Measurements from ENCODE around the gene CHRNA1. TPM values are rescaled to one million over a fixed set of nuclear protein-coding genes. Genes with fewer than 3 reads are reported as not detected.

Gene CHRNA1
- total RNA-seq, 1 donor from 2014 or later: 0.41 TPM

GRCh38 chr2:174745142-174745541 is 19.1 kb downstream of the CHRNA1 start:
- no peak overlapping the region for H3K4me3 Mint-ChIP-seq (ENCODE audit: unreplicated experiment)
- H3K9me3 Mint-ChIP-seq (ENCODE audit: unreplicated experiment): no peaks in the 10 kb centered on the region
- H3K27ac Mint-ChIP-seq (ENCODE audit: unreplicated experiment): no peak overlapping the region

DNA sequence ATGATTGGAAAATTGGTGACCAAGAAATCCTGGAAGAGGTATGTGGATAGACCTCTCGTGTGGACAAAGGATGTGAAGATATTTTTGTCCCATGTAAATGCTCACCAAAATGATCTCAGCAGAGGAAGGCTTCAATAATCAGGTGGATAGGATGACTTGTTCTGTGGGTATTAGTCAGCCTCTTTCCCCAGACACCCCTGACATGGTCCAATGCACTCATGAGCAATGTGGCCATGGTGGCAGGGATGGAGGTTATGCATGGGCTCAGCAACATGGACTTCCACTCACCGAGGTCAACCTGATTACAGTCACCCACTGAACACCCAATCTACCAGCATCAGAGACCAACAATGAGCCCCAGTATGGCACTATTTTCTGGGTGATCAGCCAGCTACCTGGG is 20.2 kb downstream of the CHRNA1 start:
- no peak overlapping the region for H3K27ac Mint-ChIP-seq (ENCODE audit: unreplicated experiment)
- DNase-seq (ENCODE audit: low spot score): no peak
- H3K36me3 Mint-ChIP-seq (ENCODE audit: low read depth, unreplicated experiment): no peaks in the 10 kb centered on the region
- no peaks in the 10 kb centered on the region for H3K9me3 Mint-ChIP-seq (ENCODE audit: unreplicated experiment)
- TF ChIP-seq, protein P1, sequence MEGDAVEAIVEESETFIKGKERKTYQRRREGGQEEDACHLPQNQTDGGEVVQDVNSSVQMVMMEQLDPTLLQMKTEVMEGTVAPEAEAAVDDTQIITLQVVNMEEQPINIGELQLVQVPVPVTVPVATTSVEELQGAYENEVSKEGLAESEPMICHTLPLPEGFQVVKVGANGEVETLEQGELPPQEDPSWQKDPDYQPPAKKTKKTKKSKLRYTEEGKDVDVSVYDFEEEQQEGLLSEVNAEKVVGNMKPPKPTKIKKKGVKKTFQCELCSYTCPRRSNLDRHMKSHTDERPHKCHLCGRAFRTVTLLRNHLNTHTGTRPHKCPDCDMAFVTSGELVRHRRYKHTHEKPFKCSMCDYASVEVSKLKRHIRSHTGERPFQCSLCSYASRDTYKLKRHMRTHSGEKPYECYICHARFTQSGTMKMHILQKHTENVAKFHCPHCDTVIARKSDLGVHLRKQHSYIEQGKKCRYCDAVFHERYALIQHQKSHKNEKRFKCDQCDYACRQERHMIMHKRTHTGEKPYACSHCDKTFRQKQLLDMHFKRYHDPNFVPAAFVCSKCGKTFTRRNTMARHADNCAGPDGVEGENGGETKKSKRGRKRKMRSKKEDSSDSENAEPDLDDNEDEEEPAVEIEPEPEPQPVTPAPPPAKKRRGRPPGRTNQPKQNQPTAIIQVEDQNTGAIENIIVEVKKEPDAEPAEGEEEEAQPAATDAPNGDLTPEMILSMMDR (IDR thresholded peaks at IDR 0.05; ENCODE audit: unreplicated experiment): no peak
- H3K27me3 Mint-ChIP-seq (ENCODE audit: unreplicated experiment): peaks cover 8% of the 10 kb centered on the region
- H3K4me1 Mint-ChIP-seq (ENCODE audit: unreplicated experiment): no peaks in the 10 kb centered on the region
- H3K4me3 Mint-ChIP-seq (ENCODE audit: unreplicated experiment): no peak overlapping the region

More at GRCh38 chr2:174745142-174745541, 19.1 kb downstream of the CHRNA1 start:
- Mint-ChIP-seq H3K36me3 (ENCODE audit: low read depth, unreplicated experiment) (no peaks in the 10 kb centered on the region), H3K4me1 (ENCODE audit: unreplicated experiment) (no peaks in the 10 kb centered on the region), H3K27me3 (ENCODE audit: unreplicated experiment) (peaks cover 8% of the 10 kb centered on the region)
- no peak for DNase-seq (ENCODE audit: low spot score)
- TF ChIP-seq, protein P1 (IDR thresholded peaks at IDR 0.05; ENCODE audit: unreplicated experiment): no peak

DNA sequence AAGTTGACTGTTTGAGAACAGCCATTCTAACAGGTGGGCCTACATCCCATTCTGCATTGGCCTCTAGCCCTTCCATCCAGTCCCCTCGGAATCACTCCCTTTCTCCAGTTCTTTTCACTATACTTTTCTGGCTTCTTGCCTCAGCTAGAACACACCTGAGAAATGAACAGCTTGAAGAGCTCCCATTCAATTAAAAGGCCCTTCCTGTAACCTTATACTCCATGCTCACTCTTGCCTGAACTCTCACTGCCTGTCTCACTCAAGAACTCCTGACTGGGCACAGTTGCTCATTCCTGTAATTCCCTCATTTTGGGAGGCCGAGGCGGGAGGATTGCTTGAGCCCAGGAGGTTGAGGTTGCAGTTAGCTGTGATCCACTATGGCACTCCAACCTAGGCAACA is 23.6 kb downstream of the CHRNA1 start:
- TF ChIP-seq, protein P1 (IDR thresholded peaks at IDR 0.05; ENCODE audit: unreplicated experiment): no peak
- Mint-ChIP-seq H3K27ac (ENCODE audit: unreplicated experiment) (no peak overlapping the region), H3K36me3 (ENCODE audit: low read depth, unreplicated experiment) (no peaks in the 10 kb centered on the region), H3K4me3 (ENCODE audit: unreplicated experiment) (no peak overlapping the region), H3K27me3 (ENCODE audit: unreplicated experiment) (peaks cover 6% of the 10 kb centered on the region), H3K4me1 (ENCODE audit: unreplicated experiment) (no peaks in the 10 kb centered on the region), H3K9me3 (ENCODE audit: unreplicated experiment) (no peaks in the 10 kb centered on the region)
- no peak for DNase-seq (ENCODE audit: low spot score)

DNA sequence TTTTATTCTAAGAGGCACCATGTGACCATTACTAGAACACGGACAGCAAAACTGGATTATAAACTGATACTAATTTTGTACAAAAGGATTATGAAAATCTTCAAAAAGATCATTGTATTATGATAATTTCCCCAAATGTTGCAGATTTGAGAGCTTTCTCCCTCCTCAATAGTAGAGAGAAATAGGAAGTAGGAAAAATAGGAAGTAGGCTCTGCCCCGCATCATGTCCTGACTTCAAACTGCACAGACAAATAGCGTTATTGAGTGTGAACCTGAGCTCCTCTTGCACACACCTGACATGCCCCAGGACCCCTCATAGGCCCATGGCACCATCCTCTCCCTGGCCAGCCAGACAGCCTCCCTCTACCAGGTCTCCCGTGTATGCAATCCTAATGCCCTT is 25.4 kb downstream of the CHRNA1 start:
- Mint-ChIP-seq H3K27me3 (ENCODE audit: unreplicated experiment) (peaks cover 6% of the 10 kb centered on the region), H3K4me3 (ENCODE audit: unreplicated experiment) (no peak overlapping the region), H3K27ac (ENCODE audit: unreplicated experiment) (no peak overlapping the region), H3K36me3 (ENCODE audit: low read depth, unreplicated experiment) (no peaks in the 10 kb centered on the region), H3K4me1 (ENCODE audit: unreplicated experiment) (no peaks in the 10 kb centered on the region), H3K9me3 (ENCODE audit: unreplicated experiment) (no peaks in the 10 kb centered on the region)
- no peak for DNase-seq (ENCODE audit: low spot score)
- TF ChIP-seq, protein P1 (IDR thresholded peaks at IDR 0.05; ENCODE audit: unreplicated experiment): no peak

GRCh38 chr2:174731546-174731945 is 32.7 kb downstream of the CHRNA1 start:
- DNase-seq (ENCODE audit: low spot score): no peak
- peaks cover 12% of the 10 kb centered on the region for H3K4me1 Mint-ChIP-seq (ENCODE audit: unreplicated experiment)
- H3K36me3 Mint-ChIP-seq (ENCODE audit: low read depth, unreplicated experiment): no peaks in the 10 kb centered on the region
- no peak overlapping the region for H3K4me3 Mint-ChIP-seq (ENCODE audit: unreplicated experiment)
- H3K9me3 Mint-ChIP-seq (ENCODE audit: unreplicated experiment): no peaks in the 10 kb centered on the region
- peaks cover 1% of the 10 kb centered on the region for H3K27me3 Mint-ChIP-seq (ENCODE audit: unreplicated experiment)
- TF ChIP-seq, protein P1 (IDR thresholded peaks at IDR 0.05; ENCODE audit: unreplicated experiment): no peak
- no peak overlapping the region for H3K27ac Mint-ChIP-seq (ENCODE audit: unreplicated experiment)

Data from endothelial cell (in vitro differentiated cells).